Astrocyte (in vitro differentiated cells and primary cell): ENCODE data around the gene TMED6.

Experiments
- EZH2 ChIP-seq: IDR thresholded peaks from 2 replicates; pipeline ENCODE4 v1.6.1; 2012; ENCODE audit warnings: mild to moderate bottlenecking, low read length, inconsistent platforms; ENCODE audit not compliant: insufficient read depth
- TF ChIP-seq, protein P1 (sequence below): IDR thresholded peaks from 2 replicates; pipeline ENCODE4 v1.5.1; 2011; ENCODE audit warnings: low read depth, mild to moderate bottlenecking, inconsistent platforms, low read length, moderate library complexity; ENCODE audit not compliant: insufficient read depth

GRCh38 chr16:69311533-69312387 lies 39.8 kb downstream of the TMED6 start:
- TF ChIP-seq, protein P1, sequence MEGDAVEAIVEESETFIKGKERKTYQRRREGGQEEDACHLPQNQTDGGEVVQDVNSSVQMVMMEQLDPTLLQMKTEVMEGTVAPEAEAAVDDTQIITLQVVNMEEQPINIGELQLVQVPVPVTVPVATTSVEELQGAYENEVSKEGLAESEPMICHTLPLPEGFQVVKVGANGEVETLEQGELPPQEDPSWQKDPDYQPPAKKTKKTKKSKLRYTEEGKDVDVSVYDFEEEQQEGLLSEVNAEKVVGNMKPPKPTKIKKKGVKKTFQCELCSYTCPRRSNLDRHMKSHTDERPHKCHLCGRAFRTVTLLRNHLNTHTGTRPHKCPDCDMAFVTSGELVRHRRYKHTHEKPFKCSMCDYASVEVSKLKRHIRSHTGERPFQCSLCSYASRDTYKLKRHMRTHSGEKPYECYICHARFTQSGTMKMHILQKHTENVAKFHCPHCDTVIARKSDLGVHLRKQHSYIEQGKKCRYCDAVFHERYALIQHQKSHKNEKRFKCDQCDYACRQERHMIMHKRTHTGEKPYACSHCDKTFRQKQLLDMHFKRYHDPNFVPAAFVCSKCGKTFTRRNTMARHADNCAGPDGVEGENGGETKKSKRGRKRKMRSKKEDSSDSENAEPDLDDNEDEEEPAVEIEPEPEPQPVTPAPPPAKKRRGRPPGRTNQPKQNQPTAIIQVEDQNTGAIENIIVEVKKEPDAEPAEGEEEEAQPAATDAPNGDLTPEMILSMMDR: no peak
- TF ChIP-seq EZH2: no peak
